Dermis microvascular lymphatic vessel endothelial cell (primary cell): Measurements from ENCODE around the gene TRIM33. TPM values are rescaled to one million over a fixed set of nuclear protein-coding genes. Genes with fewer than 3 reads are reported as not detected.

ENCODE experiments used
- DNase-seq, 2 donors: peaks; one replicate each; pipeline versions ENCODE4 v3.0.0 to v3.0.0-alpha.2; 2010; ENCODE audit warnings: low read depth in 2 of 2
- total RNA-seq: library from RNA; depleted of rRNA; stranded (reverse); fragments of >200 nt; gene quantifications from 2 replicates; pipeline ENCODE4 v1.2.1, GENCODE V29; 2014

The TRIM33 gene
- total RNA-seq, 1 donor from 2014 or later: 16.9 TPM

DNA sequence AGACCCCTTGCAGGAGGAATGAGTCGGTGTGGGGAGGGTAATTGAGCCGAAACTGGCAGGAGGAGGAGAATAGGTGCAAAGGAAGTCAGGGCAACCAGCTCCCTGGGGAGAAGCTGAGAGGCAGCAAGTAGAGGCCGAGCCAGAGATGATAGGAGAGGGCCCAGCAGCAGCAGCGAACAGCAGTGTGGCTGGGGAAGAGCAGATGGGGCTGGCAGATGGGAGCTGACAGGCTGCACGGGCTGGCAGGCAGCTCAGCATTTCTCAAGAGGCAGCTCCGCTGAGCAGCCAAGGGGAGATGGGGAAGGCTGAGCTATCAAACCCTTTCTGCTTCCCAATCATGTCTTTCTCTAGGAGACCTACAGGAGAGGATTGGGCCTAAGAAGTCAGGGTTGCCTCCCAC lies 158.2 kb downstream of the TRIM33 start:
- no peak for DNase-seq

DNA sequence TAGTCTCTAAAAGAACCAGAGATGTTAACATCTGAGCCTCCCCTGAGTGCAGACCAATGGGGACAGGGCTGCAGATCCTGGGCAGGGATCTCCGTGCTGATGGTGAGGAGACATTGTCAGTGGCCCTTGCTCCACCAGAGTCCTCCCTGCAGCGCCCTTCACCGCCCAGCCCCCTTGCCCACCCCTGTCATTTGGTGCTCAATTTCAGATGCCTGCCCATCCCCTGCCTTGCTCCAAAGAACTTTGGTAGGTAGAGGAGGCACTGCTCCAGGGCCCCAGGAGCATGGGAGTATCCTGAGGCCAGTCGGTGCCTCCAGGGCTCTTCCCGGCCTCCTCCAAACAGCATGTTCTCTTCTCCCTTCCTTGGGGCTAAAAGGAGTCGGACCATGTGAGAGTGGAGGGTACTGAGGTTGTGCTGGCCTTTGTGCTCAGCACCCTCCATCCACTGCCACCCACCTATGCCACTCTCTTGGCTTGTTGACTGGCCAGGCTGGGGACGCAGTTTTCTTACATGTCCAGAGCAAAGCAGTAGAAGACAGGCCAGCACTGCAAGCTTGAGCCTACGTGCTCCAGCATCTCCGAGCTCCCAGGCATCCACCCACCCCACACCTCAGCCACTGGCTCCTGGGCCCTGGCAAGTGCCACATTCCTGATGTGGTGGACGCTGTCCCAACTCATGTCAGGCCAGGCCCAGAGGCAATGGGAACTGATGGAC lies 160.1 kb downstream of the TRIM33 start:
- DNase-seq: no peak

DNA sequence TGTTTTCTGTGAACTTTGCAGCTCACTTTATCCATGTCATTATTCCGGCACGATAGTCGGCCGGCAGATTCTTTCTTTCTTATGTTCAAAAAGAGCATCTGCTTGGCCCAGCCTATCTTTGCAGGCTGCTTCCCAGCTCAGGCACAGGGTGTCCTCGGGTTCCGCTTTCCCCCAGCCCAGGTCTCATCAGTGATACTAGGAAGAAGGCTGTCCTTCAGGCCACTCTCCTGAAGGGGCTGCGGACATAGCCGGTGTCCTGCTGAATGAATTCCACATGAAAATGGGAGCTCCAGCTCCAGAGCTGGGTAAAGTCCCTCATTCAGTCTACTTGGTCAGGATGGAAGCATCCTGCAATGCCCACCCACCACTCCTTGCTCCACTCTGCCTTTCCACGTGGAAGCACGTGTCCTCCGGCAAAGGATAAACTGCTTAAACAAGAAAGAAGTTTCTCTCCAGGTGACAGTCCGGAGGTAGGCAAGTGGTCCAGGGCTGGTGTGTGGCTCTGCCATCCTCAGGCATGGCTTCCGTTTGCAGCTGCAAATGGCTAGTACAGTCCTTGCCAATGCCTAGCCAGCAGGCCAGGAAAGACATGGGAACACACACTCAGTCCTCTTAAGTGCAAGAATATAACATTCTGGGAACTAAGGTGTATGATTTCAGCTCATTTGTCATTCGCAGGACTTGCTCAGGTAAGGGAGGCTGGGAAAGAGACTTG lies 161.0 kb downstream of the TRIM33 start:
- no peak for DNase-seq

DNA sequence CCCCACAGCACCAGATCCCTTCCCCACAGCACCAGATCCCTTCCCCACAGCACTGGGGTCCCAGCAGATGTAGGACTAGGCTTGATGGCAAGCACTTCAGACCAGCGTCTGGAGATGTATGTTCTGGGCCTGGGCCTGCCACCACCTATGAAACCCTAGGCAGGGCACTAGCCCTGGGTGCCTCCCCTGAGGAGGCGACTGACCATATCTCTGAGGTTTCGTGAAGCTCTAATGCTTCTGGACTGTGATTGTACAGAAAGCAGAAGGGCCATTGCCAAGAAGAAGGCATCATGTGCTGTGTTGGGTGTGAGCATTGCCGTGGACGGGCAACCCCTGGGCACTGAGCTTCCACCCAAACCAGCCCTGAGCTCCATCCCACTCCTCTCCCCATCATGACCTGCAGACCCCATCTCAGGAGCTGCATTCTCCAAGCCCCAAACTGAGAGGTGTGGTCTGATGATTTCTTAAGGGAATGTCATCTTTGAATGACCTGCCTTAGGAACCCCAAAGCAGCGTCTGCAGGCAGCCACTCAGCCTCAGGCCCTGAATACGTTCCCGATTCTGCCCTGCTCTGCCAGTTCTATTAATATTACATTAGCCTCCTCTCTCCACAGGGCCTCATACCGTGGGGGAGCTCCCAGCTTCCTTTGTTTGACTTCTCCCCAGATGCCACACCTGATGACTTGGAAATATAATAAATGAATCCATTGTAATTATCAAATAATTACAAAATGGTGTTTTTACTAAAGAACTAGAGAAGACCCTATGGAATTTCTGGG lies 163.4 kb downstream of the TRIM33 start:
- no peak for DNase-seq

DNA sequence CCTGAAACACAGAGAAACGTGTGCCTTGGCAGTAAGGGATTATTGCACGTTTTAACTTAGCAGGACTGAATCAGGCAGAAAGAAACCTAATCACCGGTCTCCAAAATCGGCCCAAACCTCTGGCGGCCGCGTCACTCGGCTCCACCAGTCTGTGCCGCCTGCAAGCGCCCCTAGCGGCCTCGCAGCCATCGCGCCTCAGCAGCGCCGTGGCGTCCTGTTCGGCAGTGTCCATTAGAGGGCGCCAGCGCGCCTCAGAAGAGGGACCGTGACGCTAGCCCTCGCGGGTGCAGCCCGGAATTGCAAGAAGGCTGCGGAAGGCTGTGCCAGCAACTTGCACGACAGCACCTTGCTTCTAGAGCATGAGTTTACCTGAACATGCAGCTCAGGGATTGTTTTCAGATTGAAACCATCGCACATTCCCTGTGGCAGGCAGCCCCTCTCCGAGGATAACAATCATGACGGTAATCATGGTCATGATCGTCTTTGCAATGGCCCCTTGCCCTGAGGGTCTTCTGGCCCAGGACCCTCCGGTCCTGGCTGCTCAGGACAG lies 164.4 kb downstream of the TRIM33 start:
- peak; percentile 74 to 91 for DNase-seq

DNA sequence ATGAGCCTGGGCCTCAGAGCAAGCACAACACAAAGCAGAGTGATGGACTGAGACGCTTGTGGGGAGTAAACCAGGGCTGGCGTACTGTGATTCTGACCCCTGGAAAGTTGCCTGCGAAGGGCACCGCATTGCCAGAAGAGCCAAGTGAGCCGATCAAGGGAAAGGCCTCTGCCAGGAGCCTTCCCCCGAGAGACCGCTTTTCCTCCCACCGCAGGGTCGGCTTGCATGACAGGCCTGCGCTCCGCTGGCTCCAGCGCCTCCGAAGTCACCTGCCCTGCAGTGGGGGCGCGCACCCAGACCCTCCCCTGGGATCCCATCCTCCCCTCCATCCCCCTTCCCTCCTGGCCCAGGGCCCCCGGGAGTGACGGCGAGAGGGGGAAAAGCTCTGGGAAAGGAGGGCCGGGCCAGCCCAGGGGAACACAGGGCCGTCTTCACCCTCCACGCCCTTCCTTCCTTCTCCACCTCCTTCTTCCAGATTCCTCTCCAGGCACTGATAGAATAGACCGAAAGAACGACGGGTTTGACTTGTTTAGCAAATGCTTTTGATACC lies 165.0 kb downstream of the TRIM33 start:
- DNase-seq: no peak

DNA sequence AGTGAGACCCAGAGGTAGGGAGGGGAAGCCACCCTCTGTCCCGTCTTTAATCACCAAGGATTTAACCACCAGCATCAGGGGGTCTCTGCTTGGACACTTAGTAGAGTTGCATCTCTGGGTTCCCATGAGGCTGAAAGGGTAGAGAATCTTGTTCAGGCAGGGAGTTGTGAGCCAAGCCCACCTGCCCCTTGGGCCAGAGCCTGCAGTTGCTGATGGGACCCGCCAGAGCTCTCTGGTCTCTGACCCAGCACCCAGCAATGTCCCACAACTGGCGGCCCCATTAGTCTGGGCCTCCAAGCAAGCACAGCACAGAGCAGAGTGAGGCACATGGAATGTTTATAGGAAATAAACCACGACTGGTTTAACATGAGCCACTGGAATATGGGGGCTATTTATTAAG lies 166.3 kb downstream of the TRIM33 start:
- DNase-seq: no peak

Other genes starting within 250 kb of the TRIM33 start
- gene BCAS2, start 70.4 kb upstream of the TRIM33 start, total RNA-seq: 25.0 and 29.3 TPM in 2 replicates
- 4.0 and 6.4 TPM in 2 replicates for gene DENND2C, start 158.8 kb upstream of the TRIM33 start, total RNA-seq
- not detected in 2 replicates for gene AMPD1, start 184.3 kb upstream of the TRIM33 start, total RNA-seq
- gene NRAS, start 205.6 kb upstream of the TRIM33 start, total RNA-seq: 74.5 and 76.3 TPM in 2 replicates
- 996 and 1,077 TPM in 2 replicates for gene CSDE1, start 246.8 kb upstream of the TRIM33 start, total RNA-seq